IPS DF 6.9 (cell line): Measurements from ENCODE around the gene CDCA4.

Experiments used
- DNase-seq: peaks from one replicate; pipeline ENCODE4 v3.0.0-alpha.2; 2013; ENCODE audit warnings: low read depth, low spot score
- H3K27ac ChIP-seq: one replicate; pipeline ENCODE4 v1.5.1; 2013; ENCODE audit warnings: low read length, control low read depth
- H3K27me3 ChIP-seq: 2 replicates; pipeline ENCODE4 v1.6.1; 2013; ENCODE audit warnings: mild to moderate bottlenecking, low read length; ENCODE audit not compliant: control insufficient read depth, insufficient read depth
- H3K36me3 ChIP-seq: 2 replicates; pipeline ENCODE4 v1.6.1; 2013; ENCODE audit warnings: low read length; ENCODE audit not compliant: control insufficient read depth, insufficient read depth
- H3K4me1 ChIP-seq: 2 replicates; pipeline ENCODE4 v1.6.1; 2013; ENCODE audit warnings: low read length; ENCODE audit not compliant: control insufficient read depth, insufficient read depth
- H3K4me3 ChIP-seq: 2 replicates; pipeline ENCODE4 v1.5.1; 2013; ENCODE audit warnings: mild to moderate bottlenecking, low read length
- H3K9me3 ChIP-seq: 2 replicates; pipeline ENCODE4 v1.6.1; 2013; ENCODE audit warnings: low read length, inconsistent platforms; ENCODE audit not compliant: control insufficient read depth, insufficient read depth
- WGBS: extraction: QIAGEN DNeasy Blood & Tissue Kit; methylation state at CpG from one replicate; pipeline ENCODE4 v1.1.7; 2013; ENCODE audit warnings: mixed read lengths, missing lambda C conversion rate; ENCODE audit not compliant: insufficient read length, insufficient coverage; 5-methylcytosine and 5-hydroxymethylcytosine counted together

The CDCA4 gene

GRCh38 chr14:105056303-105056831 is 35.5 kb upstream of the CDCA4 start:
- Histone ChIP-seq H3K4me3 (no peak overlapping the region), H3K36me3 (no peaks in the 10 kb centered on the region), H3K27me3 (peaks cover 5% of the 10 kb centered on the region; the same call in 1 of the 2 replicates), H3K27ac (no peak overlapping the region), H3K9me3 (no peaks in the 10 kb centered on the region), H3K4me1 (0 out of 2 replicates have a peak, but pooled peaks cover 9% of the 10 kb centered on the region)
- no CpG with 5 or more reads among the region's 22 CpGs for WGBS
- no peak for DNase-seq

GRCh38 chr14:105055736-105056302 is 34.9 kb upstream of the CDCA4 start:
- Histone ChIP-seq H3K4me3 (no peak overlapping the region), H3K4me1 (0 out of 2 replicates have a peak, but pooled peaks cover 9% of the 10 kb centered on the region), H3K27me3 (peaks cover 5% of the 10 kb centered on the region; the same call in 1 of the 2 replicates), H3K27ac (no peak overlapping the region), H3K36me3 (no peaks in the 10 kb centered on the region), H3K9me3 (no peaks in the 10 kb centered on the region)
- WGBS = no CpG with 5 or more reads among the region's 33 CpGs
- no peak for DNase-seq

GRCh38 chr14:105055334-105055733 is 34.5 kb upstream of the CDCA4 start:
- no peak overlapping the region for H3K27ac ChIP-seq
- DNase-seq = no peak

GRCh38 chr14:105053996-105054395 is 33.1 kb upstream of the CDCA4 start:
- H3K27ac ChIP-seq = no peak overlapping the region
- DNase-seq = no peak

More at GRCh38 chr14:105055334-105055733, 34.5 kb upstream of the CDCA4 start:
- Histone ChIP-seq H3K9me3 (no peaks in the 10 kb centered on the region), H3K27me3 (peaks cover 5% of the 10 kb centered on the region; the same call in 1 of the 2 replicates), H3K36me3 (no peaks in the 10 kb centered on the region), H3K4me1 (0 out of 2 replicates have a peak, but pooled peaks cover 9% of the 10 kb centered on the region), H3K4me3 (no peak overlapping the region)
- WGBS = no CpG with 5 or more reads among the region's 15 CpGs

GRCh38 chr14:105053421-105053820 is 32.5 kb upstream of the CDCA4 start:
- Histone ChIP-seq H3K4me3 (no peak overlapping the region), H3K4me1 (0 out of 2 replicates have a peak, but pooled peaks cover 5% of the 10 kb centered on the region), H3K9me3 (no peaks in the 10 kb centered on the region), H3K27me3 (peaks cover 5% of the 10 kb centered on the region; the same call in 1 of the 2 replicates), H3K36me3 (no peaks in the 10 kb centered on the region), H3K27ac (no peak overlapping the region)
- WGBS = no CpG with 5 or more reads among the region's 6 CpGs
- no peak for DNase-seq

More at GRCh38 chr14:105053996-105054395, 33.1 kb upstream of the CDCA4 start:
- peaks cover 5% of the 10 kb centered on the region; the same call in 1 of the 2 replicates for H3K27me3 ChIP-seq
- H3K4me3 ChIP-seq = no peak overlapping the region
- no peaks in the 10 kb centered on the region for H3K36me3 ChIP-seq
- H3K9me3 ChIP-seq = no peaks in the 10 kb centered on the region
- no CpG with 5 or more reads among the region's 15 CpGs for WGBS
- 0 out of 2 replicates have a peak, but pooled peaks cover 8% of the 10 kb centered on the region for H3K4me1 ChIP-seq

GRCh38 chr14:105052110-105052458 is 31.2 kb upstream of the CDCA4 start:
- H3K4me3 ChIP-seq = no peak overlapping the region
- no peaks in the 10 kb centered on the region for H3K9me3 ChIP-seq
- no peaks in the 10 kb centered on the region for H3K36me3 ChIP-seq
- no peak overlapping the region for H3K27ac ChIP-seq
- WGBS = no CpG with 5 or more reads among the region's 4 CpGs
- peaks cover 5% of the 10 kb centered on the region; the same call in 1 of the 2 replicates for H3K27me3 ChIP-seq
- no peak for DNase-seq
- 0 out of 2 replicates have a peak, but pooled peaks cover 5% of the 10 kb centered on the region for H3K4me1 ChIP-seq

- Histone ChIP-seq H3K36me3 (no peaks in the 10 kb centered on the region), H3K4me3 (no peak overlapping the region), H3K4me1 (0 out of 2 replicates have a peak, but pooled peaks cover 3% of the 10 kb centered on the region), H3K9me3 (no peaks in the 10 kb centered on the region), H3K27me3 (peaks cover 5% of the 10 kb centered on the region; the same call in 1 of the 2 replicates), H3K27ac (no peak overlapping the region)
- DNase-seq = no peak
- WGBS = no CpG with 5 or more reads among the region's 59 CpGs
Observed at GRCh38 chr14:105051182-105052109, 30.6 kb upstream of the CDCA4 start.

GRCh38 chr14:105050551-105050897 is 29.6 kb upstream of the CDCA4 start:
- Histone ChIP-seq H3K27me3 (peaks cover 3% of the 10 kb centered on the region; the same call in 1 of the 2 replicates), H3K4me3 (no peak overlapping the region), H3K27ac (no peak overlapping the region), H3K4me1 (peaks cover 2% of the 10 kb centered on the region), H3K9me3 (no peaks in the 10 kb centered on the region), H3K36me3 (no peaks in the 10 kb centered on the region)
- WGBS = no CpG with 5 or more reads among the region's 10 CpGs
- no peak for DNase-seq

- no peaks in the 10 kb centered on the region for H3K27me3 ChIP-seq
- no CpG with 5 or more reads among the region's 25 CpGs for WGBS
- H3K4me3 ChIP-seq = no peak overlapping the region; the same call in 1 of the 2 replicates
- no peak for DNase-seq
- H3K4me1 ChIP-seq = peaks cover 3% of the 10 kb centered on the region
- no peaks in the 10 kb centered on the region for H3K9me3 ChIP-seq
- H3K36me3 ChIP-seq = no peaks in the 10 kb centered on the region
- no peak overlapping the region for H3K27ac ChIP-seq
Observed at GRCh38 chr14:105049753-105050550, 29.1 kb upstream of the CDCA4 start.
